IMR-90 (cell line): ENCODE measurements around the gene OR10G6. TPM values are rescaled to one million over a fixed set of nuclear protein-coding genes. Genes with fewer than 3 reads are reported as not detected.

Experiments
- ATAC-seq: fragments of 200-7000 bp; cut with Tn5 transposase; 2 replicates; pipeline ENCODE4 v1.9.1; 2020; ENCODE audit warnings: low read depth, mild to moderate bottlenecking, moderate library complexity
- BruUV-seq: library from RNA; stranded (reverse); fragments of 400-500 nt; replicated peaks from 2 replicates; lab custom pipeline; 2021; lab: Mats Ljungman, UMichigan
- CTCF ChIA-PET: fragments of 300-600 bp; formaldehyde crosslinking; extraction: SDS; loops from one replicate; lab custom pipeline; 2021; ENCODE audit warnings: antibody characterized with exemption; lab: Yijun Ruan, JAX
- POLR2A ChIA-PET: fragments of 300-600 bp; sonication (Branson Sonifier 250); formaldehyde crosslinking; loops from one replicate; lab custom pipeline; 2022; ENCODE audit warnings: antibody characterized with exemption; ENCODE audit not compliant: unreplicated experiment; lab: Charles Lee
- DNase-seq: peaks from one replicate; pipeline ENCODE4 v3.0.0; 2013
- H2AFZ ChIP-seq: replicated peaks from 2 replicates; pipeline ENCODE3; 2013; ENCODE audit warnings: low read length, mild to moderate bottlenecking; ENCODE audit not compliant: poor library complexity
- H2AK5ac ChIP-seq: 2 replicates; pipeline ENCODE4 v1.6.1; 2013; ENCODE audit warnings: low read depth, low read length, inconsistent platforms
- H2AK9ac ChIP-seq: replicated peaks from 2 replicates; pipeline ENCODE3; 2013; ENCODE audit warnings: mild to moderate bottlenecking, low read depth, low read length, moderate library complexity; ENCODE audit not compliant: poor library complexity
- H2BK120ac ChIP-seq: 2 replicates; pipeline ENCODE4 v1.6.1; 2013; ENCODE audit warnings: low read depth, low read length, inconsistent platforms
- H2BK15ac ChIP-seq: 3 replicates; pipeline ENCODE4 v1.6.1; 2013; ENCODE audit warnings: low read depth, low read length, inconsistent platforms
- H2BK20ac ChIP-seq: 2 replicates; pipeline ENCODE4 v1.6.1; 2013; ENCODE audit warnings: low read depth, mild to moderate bottlenecking, inconsistent platforms, low read length, moderate library complexity
- H2BK5ac ChIP-seq: 2 replicates; pipeline ENCODE4 v1.6.1; 2013; ENCODE audit warnings: mild to moderate bottlenecking, low read depth, low read length, inconsistent platforms; ENCODE audit not compliant: poor library complexity, severe bottlenecking
- H3K14ac ChIP-seq: replicated peaks from 2 replicates; pipeline ENCODE4 v1.6.1; 2013; ENCODE audit warnings: low read depth, low read length, inconsistent platforms
- H3K18ac ChIP-seq: 2 replicates; pipeline ENCODE4 v1.6.1; 2013; ENCODE audit warnings: low read depth, low read length, control low read depth
- H3K23ac ChIP-seq: 2 replicates; pipeline ENCODE4 v1.6.1; 2013; ENCODE audit warnings: low read depth, low read length, inconsistent platforms
- H3K27ac ChIP-seq: 2 replicates; pipeline ENCODE4 v1.5.1; 2013; ENCODE audit warnings: mild to moderate bottlenecking, control low read depth, low read length; ENCODE audit not compliant: insufficient read depth
- H3K27me3 ChIP-seq: 2 replicates; pipeline ENCODE4 v1.6.1; 2013; ENCODE audit warnings: low read length; ENCODE audit not compliant: control insufficient read depth, insufficient read depth
- H3K36me3 ChIP-seq: 2 replicates; pipeline ENCODE4 v1.6.1; 2013; ENCODE audit warnings: low read length, mixed read lengths; ENCODE audit not compliant: control insufficient read depth, insufficient read depth
- H3K4ac ChIP-seq: 2 replicates; pipeline ENCODE4 v1.6.1; 2013; ENCODE audit warnings: low read depth, low read length, inconsistent platforms
- H3K4me1 ChIP-seq: 2 replicates; pipeline ENCODE4 v1.6.1; 2013; ENCODE audit warnings: low read length, mixed read lengths; ENCODE audit not compliant: control insufficient read depth, insufficient read depth
- H3K4me2 ChIP-seq: 2 replicates; pipeline ENCODE4 v1.6.1; 2013; ENCODE audit warnings: low read depth, mild to moderate bottlenecking, control low read depth, low read length, moderate library complexity
- H3K4me3 ChIP-seq: 2 replicates; pipeline ENCODE4 v1.5.1; 2013; ENCODE audit warnings: low read depth, mild to moderate bottlenecking, control low read depth, low read length, moderate library complexity; ENCODE audit not compliant: insufficient read depth
- H3K56ac ChIP-seq: 2 replicates; pipeline ENCODE4 v1.6.1; 2013; ENCODE audit warnings: low read length, inconsistent platforms; ENCODE audit not compliant: insufficient read depth; ENCODE audit errors: extremely low read depth
- H3K79me1 ChIP-seq, 2 experiments: 2 replicates each; pipeline ENCODE4 v1.6.1; 2013; ENCODE audit warnings: low read length in 2 of 2, inconsistent platforms in 1 of 2, low read depth in 1 of 2
- H3K9ac ChIP-seq: 2 replicates; pipeline ENCODE4 v1.6.1; 2013; ENCODE audit warnings: low read depth, low read length, control low read depth
- H3K9me1 ChIP-seq: 2 replicates; pipeline ENCODE4 v1.6.1; 2013; ENCODE audit warnings: low read length, inconsistent platforms; ENCODE audit not compliant: insufficient read depth
- H3K9me3 ChIP-seq: 2 replicates; pipeline ENCODE4 v1.6.1; 2013; ENCODE audit warnings: low read length; ENCODE audit not compliant: control insufficient read depth, insufficient read depth
- H4K20me1 ChIP-seq: 2 replicates; pipeline ENCODE4 v1.6.1; 2013; ENCODE audit warnings: low read length, inconsistent platforms; ENCODE audit not compliant: insufficient read depth
- H4K5ac ChIP-seq: 2 replicates; pipeline ENCODE4 v1.6.1; 2013; ENCODE audit warnings: mild to moderate bottlenecking, low read depth, low read length, control low read depth
- H4K8ac ChIP-seq, 2 experiments: 2 replicates each; pipeline ENCODE4 v1.6.1; 2013; ENCODE audit warnings: low read depth in 2 of 2, low read length in 2 of 2, control low read depth in 1 of 2, inconsistent platforms in 1 of 2
- H4K91ac ChIP-seq: 2 replicates; pipeline ENCODE4 v1.6.1; 2013; ENCODE audit warnings: low read depth, low read length, inconsistent platforms; ENCODE audit not compliant: insufficient read depth
- CEBPB ChIP-seq: IDR thresholded peaks from 2 replicates; pipeline ENCODE4 v1.6.1; 2012; ENCODE audit warnings: low read depth, low read length, improper control_type of control experiment
- MAFK ChIP-seq: IDR thresholded peaks from 2 replicates; pipeline ENCODE4 v1.6.1; 2012; ENCODE audit warnings: low read depth, low read length, improper control_type of control experiment
- MAZ ChIP-seq: IDR thresholded peaks from 2 replicates; pipeline ENCODE4 v1.6.1; 2012; ENCODE audit warnings: low read depth, mild to moderate bottlenecking, low read length, improper control_type of control experiment, moderate library complexity, borderline replicate concordance
- NFE2L2 ChIP-seq: fragments of 150-350 bp; IDR thresholded peaks from 2 replicates; pipeline ENCODE4 v1.6.1; 2016; ENCODE audit warnings: low read depth, mild to moderate bottlenecking, low read length
- SMC3 ChIP-seq: fragments of 150-350 bp; IDR thresholded peaks from 2 replicates; pipeline ENCODE4 v1.6.1; 2016; ENCODE audit warnings: low read depth, mild to moderate bottlenecking, antibody characterized with exemption, low read length, moderate library complexity
- WGBS, 2 experiments: methylation state at CpG; one replicate each; pipeline versions ENCODE4 v1.1.5 to v1.1.7; 2013; ENCODE audit warnings: missing lambda C conversion rate in 2 of 2; ENCODE audit not compliant: insufficient read length in 1 of 2; ENCODE audit errors: extremely low coverage in 2 of 2; 5-methylcytosine and 5-hydroxymethylcytosine counted together
- dilution Hi-C: fragments of 300-500 bp; cut with HindIII; formaldehyde crosslinking; loops from one replicate; pipeline ENCODE4 v1.14.3; 2018; ENCODE audit warnings: low sequenced_read_pairs; ENCODE audit not compliant: unreplicated experiment
- in situ Hi-C: fragments of 300-500 bp; cut with MboI; formaldehyde crosslinking; loops from 3 replicates; pipeline ENCODE4 v1.14.3; 2019; ENCODE audit warnings: low sequenced_read_pairs, inconsistent platforms, mixed read lengths
- intact Hi-C: fragments of 100-400 bp; cut with micrococcal nuclease; formaldehyde crosslinking; loops from 2 replicates; pipeline ENCODE4 v1.10.0; 2022
- polyA plus RNA-seq, 3 experiments: library from polyadenylated mRNA; depleted of rRNA; stranded (reverse); fragments of >200 nt; gene quantifications; 2 replicates each; pipeline ENCODE4 v1.2.3, GENCODE V29; 2012; ENCODE audit warnings: low replicate concordance in 1 of 3
- total RNA-seq: library from RNA; depleted of rRNA; stranded (reverse); fragments of >200 nt; gene quantifications from 2 replicates; pipeline ENCODE4 v1.2.3, GENCODE V29; 2012
- TF ChIP-seq, protein P1 (sequence below): fragments of 150-350 bp; IDR thresholded peaks from 2 replicates; pipeline ENCODE4 v1.6.1; 2016; ENCODE audit warnings: low read depth, mild to moderate bottlenecking, low read length, moderate library complexity, borderline replicate concordance
- TF ChIP-seq, protein P2 (sequence below): fragments of 150-350 bp; IDR thresholded peaks from 2 replicates; pipeline ENCODE4 v1.6.1; 2017; ENCODE audit warnings: mild to moderate bottlenecking, antibody characterized with exemption, low read length, low read depth
- TF ChIP-seq, protein P3 (sequence below): conservative IDR thresholded peaks from 2 replicates; pipeline ENCODE4 v1.5.1; 2012; ENCODE audit warnings: mild to moderate bottlenecking, low read depth, low read length, improper control_type of control experiment

Gene OR10G6
- total and polyA plus RNA-seq, 2 of the 4 experiments (the other 2 are of a cell fraction), result not detected

DNA sequence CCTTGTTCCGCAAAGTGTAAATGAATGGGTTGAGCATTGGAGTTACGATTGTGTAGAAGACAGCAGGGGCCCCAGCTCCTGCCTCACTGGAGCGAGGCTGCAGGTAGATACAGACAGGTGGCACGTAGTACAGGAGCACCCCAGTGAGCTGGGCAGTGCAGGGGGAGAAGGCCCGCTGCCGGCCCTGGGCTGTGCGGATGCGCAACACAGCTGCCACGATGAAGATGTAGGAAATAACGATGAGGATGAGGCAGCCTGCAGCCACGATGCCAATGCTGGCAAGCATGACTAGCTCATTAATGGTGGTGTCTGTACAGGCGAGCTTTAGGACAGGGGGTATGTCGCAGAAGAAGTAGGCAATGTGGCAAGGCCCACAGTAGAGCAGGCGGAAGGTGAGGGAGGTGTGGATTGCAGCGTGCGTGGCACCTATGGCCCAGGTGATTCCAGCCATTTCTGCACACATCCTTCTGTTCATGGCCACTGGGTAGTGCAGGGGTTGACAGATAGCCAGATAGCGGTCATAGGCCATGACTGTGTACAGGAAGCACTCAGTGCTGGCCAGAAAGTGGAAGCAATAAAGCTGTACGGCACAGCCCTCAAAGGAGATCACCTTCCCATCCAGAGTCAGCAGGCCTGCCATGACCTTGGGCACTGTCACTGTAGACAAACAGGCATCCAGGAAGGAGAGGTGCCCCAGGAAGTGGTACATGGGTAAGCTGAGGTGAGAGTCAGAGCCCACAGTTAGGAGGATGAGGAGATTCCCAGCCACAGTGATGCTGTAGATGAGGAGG lies 18.0 kb downstream of the OR10G6 start:
- Histone ChIP-seq H3K79me1 (no peaks in the 10 kb centered on the region), H3K18ac (no peak overlapping the region), H3K14ac (no peak overlapping the region), H3K56ac (no peak overlapping the region), H2AK5ac (no peak overlapping the region), H3K9me3 (peaks cover 12% of the 10 kb centered on the region; the same call in 1 of the 2 replicates), H4K91ac (no peak overlapping the region), H3K36me3 (no peaks in the 10 kb centered on the region), H2BK20ac (no peak overlapping the region), H3K4me3 (no peak overlapping the region), H3K23ac (no peak overlapping the region), H3K27ac (no peak overlapping the region), H4K5ac (no peak overlapping the region), H2BK15ac (no peak overlapping the region), H3K9me1 (no peaks in the 10 kb centered on the region), H3K9ac (no peak overlapping the region), H3K4ac (no peak overlapping the region), H3K4me2 (no peak overlapping the region), H3K4me1 (no peaks in the 10 kb centered on the region), H4K8ac (no peak overlapping the region), H4K20me1 (no peaks in the 10 kb centered on the region), H2BK5ac (no peak overlapping the region), H2AFZ (no peak overlapping the region), H2AK9ac (peak overlapping the region; percentile 61), H3K27me3 (no peaks in the 10 kb centered on the region), H2BK120ac (no peak overlapping the region)
- POLR2A ChIA-PET, result no interaction called here
- DNase-seq (no peak), ATAC-seq (no peak)
- CTCF ChIA-PET, result no interaction called here
- intact Hi-C loops (no loop called here), dilution Hi-C loops (no loop called here), in situ Hi-C loops (no loop called here)
- no TSS peak for BruUV-seq
- WGBS, 2 experiments, result 61% methylated on average over 13 of the region's 18 CpGs; no CpG with 5 or more reads in 1 of the 2 experiments
- TF ChIP-seq MAFK (no peak), MAZ (no peak), SMC3 (no peak), NFE2L2 (no peak), CEBPB (no peak)
- TF ChIP-seq, protein P1, sequence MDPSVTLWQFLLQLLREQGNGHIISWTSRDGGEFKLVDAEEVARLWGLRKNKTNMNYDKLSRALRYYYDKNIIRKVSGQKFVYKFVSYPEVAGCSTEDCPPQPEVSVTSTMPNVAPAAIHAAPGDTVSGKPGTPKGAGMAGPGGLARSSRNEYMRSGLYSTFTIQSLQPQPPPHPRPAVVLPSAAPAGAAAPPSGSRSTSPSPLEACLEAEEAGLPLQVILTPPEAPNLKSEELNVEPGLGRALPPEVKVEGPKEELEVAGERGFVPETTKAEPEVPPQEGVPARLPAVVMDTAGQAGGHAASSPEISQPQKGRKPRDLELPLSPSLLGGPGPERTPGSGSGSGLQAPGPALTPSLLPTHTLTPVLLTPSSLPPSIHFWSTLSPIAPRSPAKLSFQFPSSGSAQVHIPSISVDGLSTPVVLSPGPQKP, result no peak
- TF ChIP-seq, protein P2, sequence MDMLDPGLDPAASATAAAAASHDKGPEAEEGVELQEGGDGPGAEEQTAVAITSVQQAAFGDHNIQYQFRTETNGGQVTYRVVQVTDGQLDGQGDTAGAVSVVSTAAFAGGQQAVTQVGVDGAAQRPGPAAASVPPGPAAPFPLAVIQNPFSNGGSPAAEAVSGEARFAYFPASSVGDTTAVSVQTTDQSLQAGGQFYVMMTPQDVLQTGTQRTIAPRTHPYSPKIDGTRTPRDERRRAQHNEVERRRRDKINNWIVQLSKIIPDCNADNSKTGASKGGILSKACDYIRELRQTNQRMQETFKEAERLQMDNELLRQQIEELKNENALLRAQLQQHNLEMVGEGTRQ, result no peak
- TF ChIP-seq, protein P3, sequence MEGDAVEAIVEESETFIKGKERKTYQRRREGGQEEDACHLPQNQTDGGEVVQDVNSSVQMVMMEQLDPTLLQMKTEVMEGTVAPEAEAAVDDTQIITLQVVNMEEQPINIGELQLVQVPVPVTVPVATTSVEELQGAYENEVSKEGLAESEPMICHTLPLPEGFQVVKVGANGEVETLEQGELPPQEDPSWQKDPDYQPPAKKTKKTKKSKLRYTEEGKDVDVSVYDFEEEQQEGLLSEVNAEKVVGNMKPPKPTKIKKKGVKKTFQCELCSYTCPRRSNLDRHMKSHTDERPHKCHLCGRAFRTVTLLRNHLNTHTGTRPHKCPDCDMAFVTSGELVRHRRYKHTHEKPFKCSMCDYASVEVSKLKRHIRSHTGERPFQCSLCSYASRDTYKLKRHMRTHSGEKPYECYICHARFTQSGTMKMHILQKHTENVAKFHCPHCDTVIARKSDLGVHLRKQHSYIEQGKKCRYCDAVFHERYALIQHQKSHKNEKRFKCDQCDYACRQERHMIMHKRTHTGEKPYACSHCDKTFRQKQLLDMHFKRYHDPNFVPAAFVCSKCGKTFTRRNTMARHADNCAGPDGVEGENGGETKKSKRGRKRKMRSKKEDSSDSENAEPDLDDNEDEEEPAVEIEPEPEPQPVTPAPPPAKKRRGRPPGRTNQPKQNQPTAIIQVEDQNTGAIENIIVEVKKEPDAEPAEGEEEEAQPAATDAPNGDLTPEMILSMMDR, result no peak
